AG04450 (cell line): ENCODE results near the gene PDZD7. TPM values are rescaled to one million over a fixed set of nuclear protein-coding genes. Genes with fewer than 3 reads are reported as not detected.
A peak's percentile ranks its signal among the peaks of the same experiment; 100 is the strongest.

ENCODE experiments used
- CTCF ChIA-PET: fragments of 300-600, 350-600 bp; formaldehyde crosslinking; extraction: SDS; loops from one replicate; lab custom pipeline; 2022; ENCODE audit warnings: antibody characterized with exemption, inconsistent platforms; lab: Charles Lee
- POLR2A ChIA-PET: fragments of 350-600 bp; formaldehyde crosslinking; extraction: SDS; loops from one replicate; lab custom pipeline; 2021; ENCODE audit warnings: antibody characterized with exemption, inconsistent platforms; lab: Yijun Ruan, JAX
- DNase-seq: peaks from one replicate; pipeline ENCODE4 v3.0.0-alpha.2; 2011; ENCODE audit warnings: low read depth, low spot score
- H3K27ac ChIP-seq: one replicate; pipeline ENCODE4 v1.5.1; 2012; ENCODE audit warnings: low read depth, low read length, control low read depth
- H3K27me3 ChIP-seq: one replicate; pipeline ENCODE4 v1.6.0; 2012; ENCODE audit warnings: low read length; ENCODE audit not compliant: control insufficient read depth, insufficient read depth
- H3K4me3 ChIP-seq: 2 replicates; pipeline ENCODE4 v1.5.1; 2011; ENCODE audit warnings: mild to moderate bottlenecking, low read depth, low read length, control low read depth
- H3K9me3 ChIP-seq: 2 replicates; pipeline ENCODE4 v1.5.1; 2012; ENCODE audit warnings: low read length; ENCODE audit not compliant: control insufficient read depth, insufficient read depth
- CTCF ChIP-seq: IDR thresholded peaks from 2 replicates; pipeline ENCODE4 v1.5.1; 2011; ENCODE audit warnings: low read depth, low read length, control low read depth, inconsistent platforms
- polyA plus RNA-seq: library from polyadenylated mRNA; depleted of rRNA; stranded (reverse); fragments of >200 nt; gene quantifications from 2 replicates; pipeline ENCODE4 v1.2.3, GENCODE V29; 2011

Gene PDZD7
- polyA plus RNA-seq, 1 experiment, result 0.27 TPM

DNA sequence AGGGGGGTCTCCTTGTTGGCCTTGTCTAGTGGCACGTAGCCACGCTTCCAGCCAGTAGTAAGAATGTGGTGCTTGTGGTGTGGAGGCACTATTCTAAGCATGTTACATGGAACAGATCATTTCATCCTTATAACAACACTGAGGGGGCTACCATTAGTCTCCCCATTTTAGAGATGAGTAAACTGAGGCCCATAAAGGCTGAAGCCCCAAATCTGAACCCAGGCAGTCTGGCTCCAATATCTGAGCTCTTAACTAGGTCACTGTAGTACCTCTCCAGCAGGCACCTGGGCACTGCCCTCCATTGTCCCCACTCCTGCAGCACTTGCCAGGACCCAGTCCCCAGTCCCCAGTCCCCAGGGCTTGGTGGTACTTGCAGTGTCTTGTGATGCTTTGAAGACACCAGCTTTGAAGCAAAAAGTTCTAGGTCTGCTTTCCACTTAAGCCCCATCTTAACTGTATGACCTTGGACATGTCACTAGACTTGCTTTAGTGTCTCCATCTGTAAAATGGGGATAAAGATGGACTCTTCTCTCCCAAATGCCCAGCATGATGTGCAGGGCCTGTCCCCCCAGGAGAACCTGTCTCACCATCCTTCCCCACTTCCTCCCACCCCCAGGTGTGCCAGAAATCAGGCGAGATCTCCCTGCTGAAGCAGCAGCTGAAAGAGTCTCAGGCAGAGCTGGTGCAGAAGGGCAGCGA, 24.9 kb downstream of the PDZD7 start:
- H3K27me3 ChIP-seq, result no peaks in the 10 kb centered on the region
- no peak overlapping the region for H3K4me3 ChIP-seq
- TF ChIP-seq CTCF, result no peak
- ChIA-PET CTCF (interaction anchor here (1.0 to 5.5 kb wide), 4 partner anchors 8 to 44 kb away, joined by 3 to 53 read pairs (median 11); no protein-coding TSS in a partner anchor), POLR2A (interaction anchor here (1.1 to 2.9 kb wide), 2 partner anchors 9 to 25 kb away, joined by 3 to 20 read pairs; partner anchors contain the start of genes PDZD7 and SFXN3)
- no peak for DNase-seq
- H3K9me3 ChIP-seq, result no peaks in the 10 kb centered on the region; the same call in 1 of the 2 replicates
- H3K27ac ChIP-seq, result peak overlapping the region; percentile 77

- POLR2A ChIA-PET, result interaction anchor here (1.1 kb wide), 1 partner anchor 26 kb away, joined by 3 read pairs; the partner anchor contains the start of genes PDZD7 and SFXN3
- H3K27me3 ChIP-seq, result no peaks in the 10 kb centered on the region
These were observed 25.6 kb downstream of the PDZD7 start for GRCh38 chr10:101005361-101005760.

GRCh38 chr10:101003639-101004206, 27.2 kb downstream of the PDZD7 start:
- CTCF ChIA-PET, result interaction anchor here (1.1 to 5.5 kb wide), 3 partner anchors 8 to 37 kb away, joined by 4 to 53 read pairs (median 9); no protein-coding TSS in a partner anchor

More at GRCh38 chr10:101005361-101005760, 25.6 kb downstream of the PDZD7 start:
- no peak for DNase-seq
- Histone ChIP-seq H3K9me3 (no peaks in the 10 kb centered on the region; the same call in 1 of the 2 replicates), H3K4me3 (no peak overlapping the region), H3K27ac (no peak overlapping the region)
- no peak for TF ChIP-seq CTCF
- CTCF ChIA-PET, result interaction anchor here (1.5 to 5.5 kb wide), 2 partner anchors 10 to 12 kb away, joined by 3 to 53 read pairs; no protein-coding TSS in a partner anchor

GRCh38 chr10:101002456-101002855, 28.5 kb downstream of the PDZD7 start:
- H3K27me3 ChIP-seq, result no peaks in the 10 kb centered on the region
- H3K4me3 ChIP-seq, result peak overlapping the region; percentile 90
- ChIA-PET CTCF (interaction anchor here (0.5 to 5.5 kb wide), 6 partner anchors 9 to 39 kb away, joined by 3 to 53 read pairs (median 6); partner anchors contain the start of gene SEMA4G), POLR2A (interaction anchor here (2.0 kb wide), 1 partner anchor 12 kb away, joined by 4 read pairs; no protein-coding TSS in a partner anchor)
- DNase-seq, result no peak
- peak overlapping the region; percentile 92 for H3K27ac ChIP-seq
- TF ChIP-seq CTCF, result no peak
- no peaks in the 10 kb centered on the region; the same call in 1 of the 2 replicates for H3K9me3 ChIP-seq

More at GRCh38 chr10:101003639-101004206, 27.2 kb downstream of the PDZD7 start:
- Histone ChIP-seq H3K4me3 (no peak overlapping the region), H3K9me3 (no peaks in the 10 kb centered on the region; the same call in 1 of the 2 replicates), H3K27ac (no peak overlapping the region), H3K27me3 (no peaks in the 10 kb centered on the region)
- no peak for TF ChIP-seq CTCF
- POLR2A ChIA-PET, result interaction anchor here (1.6 kb wide), 1 partner anchor 29 kb away, joined by 4 read pairs; no protein-coding TSS in a partner anchor
- DNase-seq, result no peak
